GM19193 (cell line): Measurements from ENCODE around the gene SRCIN1.

ENCODE experiments used
- POLR2A ChIP-seq: IDR thresholded peaks from 4 replicates; pipeline ENCODE4 v1.6.1; 2011; ENCODE audit not compliant: insufficient read depth, insufficient read length; ENCODE audit errors: extremely low read depth

Gene SRCIN1

GRCh38 chr17:38590988-38591758, 14.6 kb downstream of the SRCIN1 start:
- TF ChIP-seq POLR2A, result no peak

GRCh38 chr17:38589462-38590114, 16.2 kb downstream of the SRCIN1 start:
- no peak for TF ChIP-seq POLR2A

GRCh38 chr17:38588788-38589174, 17.0 kb downstream of the SRCIN1 start:
- TF ChIP-seq POLR2A, result no peak

GRCh38 chr17:38587947-38588787, 17.6 kb downstream of the SRCIN1 start:
- TF ChIP-seq POLR2A, result no peak

- TF ChIP-seq POLR2A, result no peak
Measured at GRCh38 chr17:38587203-38587602, 18.5 kb downstream of the SRCIN1 start.

GRCh38 chr17:38586788-38587187, 19.0 kb downstream of the SRCIN1 start:
- TF ChIP-seq POLR2A, result no peak

- TF ChIP-seq POLR2A, result no peak
Measured at GRCh38 chr17:38585918-38586529, 19.7 kb downstream of the SRCIN1 start.

- no peak for TF ChIP-seq POLR2A
Measured at GRCh38 chr17:38585056-38585917, 20.5 kb downstream of the SRCIN1 start.

GRCh38 chr17:38584350-38584925, 21.3 kb downstream of the SRCIN1 start:
- no peak for TF ChIP-seq POLR2A

GRCh38 chr17:38583828-38584349, 21.9 kb downstream of the SRCIN1 start:
- no peak for TF ChIP-seq POLR2A

- no peak for TF ChIP-seq POLR2A
Measured at GRCh38 chr17:38583176-38583575, 22.6 kb downstream of the SRCIN1 start.

GRCh38 chr17:38582069-38582468, 23.7 kb downstream of the SRCIN1 start:
- TF ChIP-seq POLR2A, result no peak

- no peak for TF ChIP-seq POLR2A
Measured at GRCh38 chr17:38579934-38580333, 25.8 kb downstream of the SRCIN1 start.

GRCh38 chr17:38579083-38579480, 26.7 kb downstream of the SRCIN1 start:
- TF ChIP-seq POLR2A, result no peak
